Right renal cortex interstitium (tissue), 3 donors: ENCODE results near the gene GRIN2A. TPM values are rescaled to one million over a fixed set of nuclear protein-coding genes. Genes with fewer than 3 reads are reported as not detected.

Experiments
- DNase-seq, 3 donors: peaks; one replicate each; pipeline ENCODE4 v3.0.0-alpha.2; 2013; ENCODE audit warnings: low read depth in 3 of 3, low spot score in 2 of 3
- polyA plus RNA-seq, 3 donors: library from polyadenylated mRNA; unstranded; fragments of 120-200 nt; gene quantifications; one replicate each; pipeline ENCODE4 v1.2.1, GENCODE V29; 2013; ENCODE audit not compliant: insufficient read length in 3 of 3

GRIN2A gene
- polyA plus RNA-seq, 3 donors: 5.1 to 6.7 (median 6.4) TPM

DNA sequence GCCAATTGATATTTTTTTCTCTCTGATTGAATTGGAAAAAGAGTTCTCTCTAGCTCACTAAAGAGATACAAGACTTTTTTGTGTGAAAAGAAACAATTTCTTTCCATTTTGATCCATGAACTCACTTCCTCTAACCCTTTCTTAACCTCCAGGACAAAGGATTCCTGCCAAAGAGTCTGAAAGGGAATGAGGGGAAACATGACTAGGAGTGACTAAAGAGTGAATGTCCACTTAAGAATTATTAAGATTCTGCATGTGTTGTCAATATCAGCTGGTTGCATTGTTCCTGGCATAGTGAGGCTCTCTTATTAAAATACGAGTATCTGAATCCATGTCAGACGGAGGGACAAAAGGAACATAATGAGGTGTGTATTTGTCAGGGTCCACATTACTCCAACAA, 344.7 kb downstream of the GRIN2A start:
- DNase-seq: no peak

DNA sequence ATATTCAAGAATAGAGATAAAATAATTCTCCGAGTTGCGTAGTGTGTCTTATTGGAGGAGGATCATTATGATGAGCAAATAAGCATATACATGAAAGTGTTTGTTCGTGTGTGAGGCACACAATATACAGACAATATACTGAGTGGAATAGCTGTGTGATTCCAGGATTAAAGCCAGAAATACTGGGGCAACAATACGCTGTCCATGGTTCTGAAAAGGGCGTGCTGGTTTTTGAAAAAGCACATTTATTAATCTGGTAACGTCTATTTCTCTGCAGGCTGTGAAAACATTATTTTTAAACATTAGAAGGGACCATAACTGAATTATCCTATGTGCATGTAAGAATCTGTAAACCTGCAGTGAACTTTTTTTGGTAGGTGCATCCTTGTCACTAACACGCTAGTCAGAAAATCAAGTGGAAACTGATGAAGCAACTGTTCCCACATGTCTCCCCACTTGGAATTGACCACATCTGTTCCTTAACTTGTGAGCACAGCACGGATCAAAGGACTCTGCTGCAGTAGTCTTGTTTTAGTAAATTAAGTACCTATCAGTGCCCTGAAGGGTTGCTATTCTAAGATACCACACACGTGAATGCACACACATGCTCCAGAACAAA, 346.0 kb downstream of the GRIN2A start:
- DNase-seq: peak in 2 of 3 donors; percentile 25 to 32

DNA sequence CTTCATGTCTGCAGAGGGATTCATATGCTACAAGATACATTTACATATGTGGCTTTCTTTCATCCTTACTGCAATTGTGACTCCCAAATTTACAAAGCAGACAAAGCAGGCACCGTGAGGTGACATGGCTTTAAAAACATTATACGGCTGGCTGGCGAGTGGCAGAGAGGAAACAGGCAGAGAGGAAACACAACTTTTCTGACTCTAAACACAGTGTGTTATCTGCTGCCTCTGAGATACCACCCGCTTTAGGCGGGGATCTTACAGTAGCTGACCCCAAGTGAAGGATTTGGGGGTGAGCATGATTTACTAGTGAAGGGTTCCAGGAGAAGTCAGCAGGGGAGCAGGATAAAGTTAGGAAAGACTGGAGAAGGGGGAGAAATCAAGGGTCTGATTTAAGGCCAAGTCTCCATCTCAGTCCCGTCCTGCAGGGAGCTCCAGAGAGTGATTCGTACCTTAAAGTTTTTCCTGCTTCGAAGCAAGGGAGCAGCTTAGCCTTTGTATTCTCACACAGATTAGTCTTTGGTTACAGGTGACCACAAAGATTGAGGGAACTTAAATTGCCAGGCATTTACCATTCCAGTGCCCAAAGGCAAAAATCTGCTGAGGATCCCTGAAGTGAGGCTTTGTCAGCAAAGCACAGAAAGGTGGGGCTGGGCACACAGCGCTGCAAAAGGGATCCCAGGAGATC, 355.0 kb downstream of the GRIN2A start:
- DNase-seq: no peak

DNA sequence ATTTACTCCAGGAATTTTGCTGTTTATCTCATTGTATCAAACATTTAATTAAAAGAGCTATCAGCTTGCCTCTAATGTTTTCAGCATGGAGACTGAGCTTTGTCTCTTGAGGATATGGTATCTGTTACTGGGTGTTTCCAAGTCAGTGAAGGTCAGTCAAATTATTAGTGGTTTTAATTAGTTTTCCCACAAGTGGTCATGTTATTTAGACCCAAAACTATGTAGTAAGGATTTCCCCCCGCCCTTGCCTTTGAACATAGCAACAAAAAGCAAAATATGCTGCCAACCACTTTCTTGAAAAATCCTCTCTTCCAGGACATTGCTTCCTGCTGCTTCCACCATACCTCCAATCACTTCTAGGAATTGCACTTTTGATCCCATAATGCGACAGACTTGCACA, 355.6 kb downstream of the GRIN2A start:
- DNase-seq: no peak

DNA sequence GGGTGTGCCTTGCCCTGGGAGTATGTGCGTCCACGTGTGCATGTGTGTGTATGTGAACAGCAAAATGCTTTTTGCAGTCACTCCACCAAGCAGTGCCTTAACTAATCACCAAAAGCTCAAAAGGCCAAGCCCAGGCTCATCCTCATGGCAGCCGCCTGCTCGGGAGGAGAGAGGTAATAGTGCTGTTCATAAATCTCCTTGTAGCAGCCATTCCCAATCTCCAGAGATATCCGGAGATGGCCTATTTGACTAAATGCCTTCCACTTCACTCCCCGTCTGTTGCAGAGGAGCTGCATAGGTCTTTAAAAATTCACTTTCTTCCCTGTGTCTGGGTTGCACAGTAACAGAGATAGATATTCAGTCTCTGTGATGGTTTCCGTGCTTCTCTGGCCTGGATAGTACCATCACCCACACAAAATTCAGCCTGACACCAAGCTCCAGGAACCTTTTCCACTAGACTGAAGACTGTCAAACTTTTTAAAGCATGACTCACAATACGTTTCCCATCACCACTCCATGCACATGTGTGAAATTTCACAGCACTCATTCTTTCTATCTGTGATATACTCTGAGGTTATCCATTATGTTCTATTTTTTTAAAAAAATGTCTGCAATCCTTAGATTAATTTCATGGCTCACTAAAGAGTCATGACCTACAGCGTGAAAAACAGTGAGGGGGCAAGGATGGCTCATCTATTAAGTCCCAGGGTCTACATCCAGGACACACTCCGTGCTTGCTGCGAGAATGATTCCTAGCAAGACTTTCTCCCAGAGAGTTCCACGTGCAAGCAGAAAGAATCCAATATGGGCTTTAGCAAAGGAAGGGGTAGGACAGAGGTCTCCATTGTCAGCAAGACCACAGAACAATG, 357.8 kb downstream of the GRIN2A start:
- DNase-seq: no peak

DNA sequence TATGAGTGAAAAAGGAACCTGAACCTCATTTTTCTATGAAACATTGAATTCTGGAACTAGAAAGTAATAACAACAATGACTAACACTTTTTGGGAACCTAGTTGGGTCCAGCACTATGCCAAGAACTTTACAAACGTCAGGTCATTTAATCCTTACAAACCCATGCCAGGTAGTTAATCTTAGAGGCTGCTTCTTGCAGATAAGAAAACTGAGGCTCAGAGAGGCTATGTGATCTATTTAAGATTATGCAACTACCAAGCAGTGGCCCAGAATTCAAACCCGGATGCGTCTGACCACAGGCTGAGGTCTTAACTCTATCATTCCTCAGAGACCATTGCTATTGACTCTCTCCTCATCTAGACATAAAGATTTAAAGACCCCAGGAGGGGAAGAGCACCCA, 358.7 kb downstream of the GRIN2A start:
- DNase-seq: no peak

DNA sequence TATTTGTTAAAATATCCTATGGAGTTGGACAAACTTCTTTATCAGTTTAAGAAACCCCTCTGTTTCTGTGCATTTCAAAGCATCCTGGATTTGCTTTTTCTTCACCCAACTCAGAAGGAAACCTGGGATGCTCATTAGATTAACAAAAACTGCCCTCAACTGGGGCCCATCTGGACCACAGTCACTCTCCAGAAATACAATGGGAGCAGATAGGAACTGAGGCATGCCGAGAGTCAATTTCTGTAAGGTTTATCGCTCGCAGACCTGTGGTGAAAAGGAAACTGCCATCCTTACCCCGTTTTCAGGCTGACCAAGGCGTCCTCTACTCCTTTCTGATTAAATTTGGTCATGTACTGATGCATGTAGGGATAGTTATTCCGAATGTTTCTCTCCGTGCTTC, 360.3 kb downstream of the GRIN2A start:
- no peak for DNase-seq

DNA sequence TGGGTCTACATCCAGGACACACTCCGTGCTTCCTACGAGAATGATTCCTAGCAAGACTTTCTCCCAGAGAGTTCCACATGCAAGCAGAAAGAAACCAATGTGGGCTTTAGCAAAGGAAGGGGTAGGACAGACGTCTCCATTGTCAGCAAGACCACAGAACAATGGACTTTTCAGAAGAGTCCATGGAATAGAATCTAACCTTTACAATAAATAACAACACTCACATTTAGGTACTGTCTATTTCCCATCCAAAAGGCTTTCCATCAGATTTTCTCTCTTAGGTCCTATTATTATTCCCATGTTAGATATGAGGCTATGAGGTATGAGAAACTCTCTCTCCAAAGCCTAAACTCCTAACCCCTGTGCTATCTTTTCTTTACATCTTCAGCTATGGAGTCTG, 360.9 kb downstream of the GRIN2A start:
- DNase-seq: no peak

DNA sequence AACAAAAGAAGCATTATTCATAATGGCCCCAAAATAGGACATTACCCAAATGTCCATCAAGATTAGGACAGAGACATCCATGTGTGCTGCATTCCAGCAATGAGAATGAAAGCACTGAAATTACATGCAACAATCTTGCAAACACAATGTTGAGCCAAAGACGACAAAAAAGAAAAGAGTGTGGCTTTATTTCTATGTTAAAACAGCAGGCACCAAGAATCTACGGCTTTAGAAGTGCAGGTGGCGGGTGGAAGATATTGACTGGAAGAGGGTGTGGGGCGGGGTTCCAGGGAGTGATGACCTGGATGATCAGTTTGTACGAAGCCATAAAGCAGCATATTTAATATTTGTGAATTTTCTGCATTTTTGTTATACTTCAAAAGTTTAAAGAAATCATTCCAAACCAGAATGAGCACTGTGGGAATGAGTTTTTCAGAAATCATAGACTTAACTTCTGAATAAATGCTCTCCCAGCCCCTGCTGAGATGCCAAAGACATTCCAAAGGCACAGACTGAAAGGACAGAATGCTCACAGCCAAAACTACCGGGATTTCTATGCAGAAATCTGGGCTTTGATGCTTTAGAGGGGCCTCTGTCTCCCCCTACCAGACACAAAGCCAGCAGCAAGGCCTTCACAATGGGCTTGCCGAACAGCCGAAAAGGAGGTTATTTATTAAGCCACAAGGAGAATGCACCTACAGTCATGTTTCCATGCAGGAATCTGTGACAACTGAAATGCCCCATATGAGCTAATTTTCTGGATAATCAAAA, 361.6 kb downstream of the GRIN2A start:
- peak in 1 of 3 donors; percentile 16 for DNase-seq

DNA sequence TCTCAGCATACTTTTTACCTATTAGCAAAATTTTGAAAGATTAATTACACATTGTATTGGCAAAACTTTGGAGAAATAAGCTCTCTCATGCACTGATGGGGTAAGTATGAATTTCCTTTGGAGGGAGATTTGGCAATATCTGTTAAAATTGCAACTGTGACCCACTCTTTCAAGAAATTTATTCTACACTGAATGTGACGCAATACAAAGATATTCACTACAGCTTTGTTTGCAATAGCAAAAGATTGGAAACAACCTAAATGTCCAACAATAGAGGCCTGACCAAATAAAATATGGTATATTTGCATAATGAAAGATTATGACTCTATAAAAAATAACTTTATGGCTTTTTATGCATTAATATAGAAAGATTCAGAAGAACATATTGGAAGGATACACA, 363.5 kb downstream of the GRIN2A start:
- DNase-seq: no peak

DNA sequence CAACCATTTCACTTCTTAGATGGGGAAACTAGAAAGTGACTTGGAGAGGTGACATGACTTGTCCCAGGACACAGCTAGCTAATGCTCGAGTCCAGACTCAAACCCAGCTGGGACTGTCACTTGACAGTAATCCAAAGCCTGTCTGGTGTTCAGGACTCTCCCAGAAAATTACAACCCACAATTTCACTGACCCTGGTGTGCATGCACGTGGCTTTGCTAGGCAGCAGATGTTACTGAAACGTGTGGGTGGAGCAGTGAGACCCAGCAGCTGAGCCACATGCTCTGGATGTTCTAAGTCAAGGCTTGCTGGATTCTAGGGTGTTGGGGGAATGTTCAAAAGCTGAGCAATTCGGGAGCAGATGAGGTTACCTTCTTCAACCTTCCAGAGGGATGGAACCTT, 364.6 kb downstream of the GRIN2A start:
- no peak for DNase-seq

DNA sequence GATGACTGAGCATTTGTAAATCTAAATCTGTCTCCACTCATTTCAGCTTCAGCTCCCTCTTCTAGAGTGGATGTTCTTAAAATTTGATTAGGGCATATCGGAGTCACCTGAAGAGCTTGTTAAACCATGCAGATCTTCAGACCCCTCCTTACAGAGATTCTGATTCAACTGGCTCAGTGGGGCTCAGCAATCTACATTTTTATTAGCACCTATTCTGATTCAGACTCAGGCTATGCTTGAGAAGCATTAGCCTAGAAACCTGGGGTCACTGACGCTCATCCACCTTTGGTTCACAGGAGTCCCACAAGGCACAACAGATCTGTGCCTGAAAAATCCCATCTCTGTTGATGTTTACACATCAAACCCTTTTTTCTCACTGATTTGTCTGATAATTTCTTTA, 365.6 kb downstream of the GRIN2A start:
- no peak for DNase-seq

DNA sequence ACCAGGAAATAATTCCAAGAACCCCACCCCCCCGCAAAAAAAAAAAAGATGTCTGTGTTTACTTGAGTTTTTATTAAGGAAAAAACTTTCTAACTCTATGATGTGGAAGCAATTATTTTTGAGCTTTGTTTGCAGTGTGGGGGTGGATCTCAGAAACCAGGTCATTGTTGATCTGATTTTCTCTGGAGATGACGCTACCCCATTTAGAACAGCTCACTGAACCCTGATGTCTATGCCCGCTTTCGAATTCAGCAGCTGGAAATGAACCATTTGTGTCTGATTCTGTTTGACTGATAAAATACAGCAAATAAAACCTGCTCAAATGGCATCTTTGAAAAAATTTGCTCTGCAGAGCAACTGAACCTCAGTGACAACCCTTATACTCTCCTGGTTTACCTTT, 368.6 kb downstream of the GRIN2A start:
- DNase-seq: no peak

DNA sequence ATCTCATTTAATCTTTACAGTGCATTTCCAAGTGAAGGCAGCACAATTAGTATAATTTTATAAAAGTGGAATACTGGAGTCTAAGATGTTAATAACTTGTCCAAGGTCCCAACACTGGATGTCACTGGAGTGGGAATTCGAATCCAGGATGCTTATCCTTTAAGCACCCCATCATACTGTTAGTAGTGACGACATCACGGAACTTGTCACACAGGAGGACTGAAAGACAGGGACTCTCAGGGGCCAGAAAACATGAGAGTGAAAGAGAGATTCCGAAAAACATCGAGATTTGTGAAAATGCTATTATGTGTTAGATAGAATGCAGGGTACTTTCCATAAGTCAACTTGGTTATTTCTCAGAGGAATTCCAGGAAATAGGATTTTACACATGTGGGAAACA, 374.0 kb downstream of the GRIN2A start:
- DNase-seq: no peak

DNA sequence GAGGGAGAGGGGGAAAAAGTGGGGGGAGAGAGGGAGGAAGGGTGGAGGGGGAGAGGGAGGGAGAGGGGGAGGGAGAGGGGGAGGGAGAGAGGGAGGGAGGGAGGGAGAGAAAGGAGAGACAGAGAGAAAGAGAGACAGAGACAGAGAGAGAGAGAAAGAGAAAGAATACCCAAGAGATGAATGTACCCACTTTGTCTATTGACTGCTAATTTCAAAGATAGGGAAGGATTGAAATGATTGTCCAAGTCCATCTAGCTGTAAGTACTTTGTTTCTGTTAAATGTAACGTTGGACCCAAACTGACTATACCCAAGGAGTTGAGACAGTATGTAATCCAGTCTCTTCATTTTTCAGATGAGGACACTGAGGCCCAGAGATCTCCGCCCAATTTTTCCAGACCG, 374.9 kb downstream of the GRIN2A start:
- DNase-seq: no peak

DNA sequence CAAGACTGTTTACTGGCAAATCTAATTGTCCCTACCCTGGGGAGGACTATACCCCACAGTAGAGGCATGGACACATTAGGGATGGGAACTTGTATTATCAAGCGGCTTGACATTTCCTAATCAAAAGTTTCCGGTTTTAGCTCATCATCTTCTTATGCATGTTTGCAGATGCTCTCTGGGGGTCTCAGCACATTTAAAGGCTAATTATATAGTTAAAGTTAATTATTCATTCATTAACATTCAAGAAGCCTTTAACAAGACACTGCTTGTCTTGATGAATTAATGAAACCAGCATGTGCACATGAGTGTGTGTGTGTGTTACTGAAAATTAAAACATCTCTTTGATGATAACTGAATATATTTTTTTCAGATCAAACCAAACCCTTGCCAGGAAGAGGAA, 377.1 kb downstream of the GRIN2A start:
- DNase-seq: no peak

DNA sequence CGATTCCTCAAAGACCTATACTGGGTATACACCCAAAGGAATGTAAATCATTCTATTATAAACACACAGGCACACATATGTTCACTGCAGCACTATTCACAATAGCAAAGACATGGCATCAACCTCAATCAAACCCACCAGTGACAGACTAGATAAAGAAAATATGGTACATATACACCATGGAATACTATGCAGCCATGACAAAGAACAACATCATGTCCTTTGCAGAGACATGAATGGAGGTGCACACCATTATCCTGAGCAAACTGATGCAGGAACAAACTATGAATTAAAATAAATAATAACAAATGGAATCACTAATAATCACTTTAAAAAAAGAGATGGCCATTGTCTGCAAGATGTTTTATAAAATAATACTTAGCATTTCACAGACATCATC, 380.1 kb downstream of the GRIN2A start:
- no peak for DNase-seq

DNA sequence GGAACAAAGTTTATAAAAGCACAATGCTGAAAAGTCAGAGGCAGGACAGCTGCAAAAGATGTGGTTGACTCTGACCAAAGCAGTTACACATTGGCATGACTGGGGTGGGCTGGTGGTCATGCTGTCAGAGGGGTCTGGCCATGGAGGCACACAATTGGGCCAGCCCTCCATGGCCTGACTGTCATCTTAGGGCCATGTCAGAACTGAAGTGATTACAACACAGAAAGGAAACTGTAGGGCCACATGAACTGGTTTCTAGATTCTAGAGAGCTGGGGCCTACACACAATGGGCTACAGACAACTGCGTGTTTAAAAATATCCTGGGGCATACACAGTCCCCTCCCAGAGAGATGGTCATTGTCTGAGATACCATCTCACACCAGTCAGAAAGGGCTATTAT, 380.6 kb downstream of the GRIN2A start:
- no peak for DNase-seq

DNA sequence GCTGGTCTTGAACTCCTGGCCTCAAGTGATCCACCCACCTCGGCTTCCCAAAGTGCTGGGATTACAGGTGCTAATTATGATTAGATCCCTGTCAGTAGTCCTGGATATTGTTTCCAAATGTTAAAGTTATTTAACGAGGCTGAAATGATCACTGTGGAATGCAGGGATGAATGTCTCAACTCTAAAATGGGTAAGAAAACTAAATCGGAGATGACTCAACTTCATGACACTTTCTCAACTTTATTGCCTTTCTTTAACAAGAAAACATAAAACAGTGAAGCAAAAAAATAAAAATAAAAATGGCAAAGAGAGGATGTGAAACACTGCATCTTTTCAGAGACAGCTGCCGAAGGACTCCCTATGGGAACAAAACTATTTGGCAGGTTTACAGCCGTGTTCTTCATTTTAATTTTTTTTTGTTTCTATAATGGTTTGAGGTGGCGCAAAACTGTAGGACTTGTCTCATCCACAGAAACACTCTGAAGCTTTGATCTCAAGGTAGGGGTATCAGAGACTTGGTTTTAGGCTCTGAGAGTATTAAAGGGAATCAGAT, 382.0 kb downstream of the GRIN2A start:
- no peak for DNase-seq

DNA sequence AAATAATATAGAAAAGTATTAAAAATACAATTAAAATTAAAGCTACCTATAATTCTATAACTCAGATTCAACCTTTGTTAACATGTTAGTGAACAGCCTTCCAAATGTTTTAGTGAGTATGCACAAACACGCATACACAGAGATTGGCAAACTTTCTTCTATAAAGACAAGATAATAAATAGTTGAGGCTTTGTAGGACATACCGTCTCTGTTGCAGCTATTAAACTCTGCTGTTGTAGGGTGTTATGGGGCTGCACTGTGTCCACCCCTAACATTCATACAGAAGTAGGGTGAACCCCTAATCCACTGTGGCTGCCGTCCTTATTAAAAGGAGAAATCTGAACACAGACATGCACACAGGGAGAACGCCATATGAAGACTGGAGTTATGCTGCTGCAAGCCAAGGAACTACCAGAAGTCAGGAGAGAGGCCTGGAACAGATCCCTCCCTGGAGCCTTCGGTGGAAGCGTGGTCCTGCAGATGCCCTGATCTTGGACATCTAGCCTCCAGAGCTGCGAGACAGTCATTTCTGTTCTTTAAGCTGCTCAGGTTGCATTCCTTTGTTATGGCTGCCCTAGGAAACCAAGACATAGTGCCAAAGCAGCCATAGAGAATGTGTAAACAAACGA, 383.2 kb downstream of the GRIN2A start:
- DNase-seq: no peak
